AG09319 (cell line): ENCODE results near the gene SLC35A3.
"Not testable (repeated sequence)": the region's sequence is repeated elsewhere in the genome, so short reads cannot be mapped to it uniquely, and the experiment has no call there.

Experiments used
- DNase-seq: peaks from one replicate; pipeline ENCODE4 v3.0.0-alpha.2; 2010; ENCODE audit warnings: low read depth; ENCODE audit errors: extremely low read depth
- TF ChIP-seq, protein P1 (sequence below): IDR thresholded peaks from 2 replicates; pipeline ENCODE4 v1.5.1; 2011; ENCODE audit warnings: low read depth, mild to moderate bottlenecking, inconsistent platforms, low read length, moderate library complexity

The SLC35A3 gene

DNA sequence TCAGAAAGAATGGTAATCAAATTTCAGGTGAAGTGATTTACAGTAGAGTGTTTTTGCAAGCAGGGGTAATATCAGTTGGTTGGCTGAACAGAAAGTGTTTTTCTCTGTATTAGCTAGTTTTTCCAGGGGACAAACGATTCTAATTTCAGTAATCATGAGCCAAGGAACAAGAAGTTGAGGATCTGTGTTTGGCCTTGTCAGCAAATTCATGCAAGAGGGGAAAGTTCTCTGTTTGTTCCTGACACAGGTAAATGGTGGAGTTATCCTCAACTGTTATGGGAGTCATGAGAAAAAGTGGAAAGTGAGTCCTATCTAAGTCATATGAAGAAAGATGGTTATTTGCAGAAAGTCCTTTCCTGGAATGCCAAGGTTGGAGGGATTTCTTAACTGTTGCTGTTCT lies 24.6 kb upstream of the SLC35A3 start:
- TF ChIP-seq, protein P1, sequence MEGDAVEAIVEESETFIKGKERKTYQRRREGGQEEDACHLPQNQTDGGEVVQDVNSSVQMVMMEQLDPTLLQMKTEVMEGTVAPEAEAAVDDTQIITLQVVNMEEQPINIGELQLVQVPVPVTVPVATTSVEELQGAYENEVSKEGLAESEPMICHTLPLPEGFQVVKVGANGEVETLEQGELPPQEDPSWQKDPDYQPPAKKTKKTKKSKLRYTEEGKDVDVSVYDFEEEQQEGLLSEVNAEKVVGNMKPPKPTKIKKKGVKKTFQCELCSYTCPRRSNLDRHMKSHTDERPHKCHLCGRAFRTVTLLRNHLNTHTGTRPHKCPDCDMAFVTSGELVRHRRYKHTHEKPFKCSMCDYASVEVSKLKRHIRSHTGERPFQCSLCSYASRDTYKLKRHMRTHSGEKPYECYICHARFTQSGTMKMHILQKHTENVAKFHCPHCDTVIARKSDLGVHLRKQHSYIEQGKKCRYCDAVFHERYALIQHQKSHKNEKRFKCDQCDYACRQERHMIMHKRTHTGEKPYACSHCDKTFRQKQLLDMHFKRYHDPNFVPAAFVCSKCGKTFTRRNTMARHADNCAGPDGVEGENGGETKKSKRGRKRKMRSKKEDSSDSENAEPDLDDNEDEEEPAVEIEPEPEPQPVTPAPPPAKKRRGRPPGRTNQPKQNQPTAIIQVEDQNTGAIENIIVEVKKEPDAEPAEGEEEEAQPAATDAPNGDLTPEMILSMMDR, result no peak
- no peak for DNase-seq

DNA sequence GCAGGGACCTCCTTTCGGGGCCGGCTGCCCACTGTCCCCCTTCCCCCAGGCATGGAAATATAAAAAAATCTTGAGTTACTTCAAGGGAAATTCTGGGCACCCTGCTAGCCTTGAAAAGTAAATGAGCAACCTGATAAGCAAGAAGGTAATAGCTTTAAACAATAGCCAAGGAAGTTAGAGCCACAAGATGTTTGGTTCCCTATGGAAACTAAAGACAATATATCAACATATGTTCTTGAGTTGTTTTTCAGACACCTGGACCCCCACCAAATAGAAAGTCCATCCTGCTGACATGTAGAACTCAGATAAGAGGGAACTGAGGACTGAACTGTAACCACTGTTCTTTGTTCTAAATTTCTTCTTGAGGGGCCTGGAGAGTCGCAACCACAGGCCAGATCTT lies 19.3 kb upstream of the SLC35A3 start:
- DNase-seq, result no peak
- TF ChIP-seq, protein P1, result no peak

DNA sequence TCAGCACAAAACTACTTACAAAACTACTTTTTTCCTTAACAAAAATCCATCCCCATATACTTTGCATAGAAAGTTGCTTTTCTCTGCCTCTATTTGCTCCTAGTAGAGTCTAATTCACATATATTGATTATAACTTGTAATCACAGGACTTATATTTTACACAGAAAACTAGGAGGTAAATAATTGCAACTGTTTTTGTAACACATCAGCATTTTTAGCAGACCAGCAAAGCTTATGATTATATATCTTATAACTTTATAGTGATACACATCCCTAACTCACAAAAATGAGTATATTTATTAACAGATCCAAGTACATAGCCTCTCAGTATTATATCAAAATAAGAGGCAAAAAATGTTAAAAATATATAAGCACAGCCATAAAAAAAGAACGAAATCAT lies 17.3 kb upstream of the SLC35A3 start:
- TF ChIP-seq, protein P1, result no peak
- no peak for DNase-seq

DNA sequence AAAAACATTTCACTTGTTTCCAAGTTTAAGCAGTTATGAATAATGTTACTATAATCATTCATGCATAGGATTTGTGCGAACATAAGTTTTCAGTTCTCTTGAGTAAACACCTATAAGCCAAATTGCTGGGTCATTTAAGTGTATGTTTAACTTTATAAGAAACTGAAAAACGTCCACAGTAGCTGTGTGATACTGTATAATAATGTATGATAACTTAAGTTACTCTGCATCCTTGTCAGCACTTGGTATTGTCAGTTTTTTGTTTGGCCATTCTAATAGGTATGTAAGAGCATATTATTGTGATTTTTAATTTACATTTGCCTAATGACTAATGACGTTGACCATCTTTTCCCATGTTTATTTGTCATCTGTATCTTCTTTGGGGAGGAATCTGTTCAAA lies 14.4 kb upstream of the SLC35A3 start:
- no peak for DNase-seq

DNA sequence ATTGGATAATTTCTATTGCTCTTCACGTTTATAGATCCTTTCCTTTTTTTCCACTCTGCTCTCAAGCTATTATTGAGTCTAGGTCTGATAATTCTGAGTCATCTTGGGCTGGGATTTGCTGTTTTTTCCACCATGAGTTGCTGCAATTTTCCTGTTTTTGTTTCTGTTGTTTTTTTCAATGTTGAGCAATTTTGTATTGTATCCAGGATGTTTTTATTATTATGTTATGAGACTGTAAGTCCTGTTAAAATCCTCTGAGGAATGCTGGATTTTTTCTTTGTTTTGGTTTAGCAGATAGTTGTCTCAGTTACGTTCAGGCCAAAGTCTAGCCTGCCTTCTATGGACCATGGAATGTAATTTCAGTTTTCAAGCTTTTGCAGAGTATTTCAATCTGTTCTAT lies 13.0 kb upstream of the SLC35A3 start:
- DNase-seq, result peak; percentile 44
- TF ChIP-seq, protein P1, result peak; percentile 38

More for the DNA sequence above, 14.4 kb upstream of the SLC35A3 start:
- TF ChIP-seq, protein P1, result no peak

DNA sequence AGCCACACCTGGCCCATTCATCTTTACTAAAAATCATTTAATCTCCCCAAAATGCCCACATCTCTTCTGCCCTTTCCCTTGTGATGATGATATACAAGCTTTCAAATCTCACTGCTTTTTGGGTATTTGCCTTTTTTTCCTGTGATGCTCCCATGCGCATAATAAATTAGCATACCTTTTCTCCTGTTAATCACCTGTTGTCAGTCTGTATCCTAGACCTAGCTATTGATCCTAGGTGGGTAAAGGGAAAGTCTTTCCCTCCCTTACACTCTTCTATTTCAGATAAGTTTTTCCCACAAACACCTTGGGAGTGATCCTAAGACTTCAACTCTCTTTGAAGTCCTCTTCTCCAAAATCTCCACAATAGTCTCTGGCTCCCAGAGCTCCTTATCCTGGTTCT lies 12.0 kb upstream of the SLC35A3 start:
- TF ChIP-seq, protein P1, result no peak
- no peak for DNase-seq

DNA sequence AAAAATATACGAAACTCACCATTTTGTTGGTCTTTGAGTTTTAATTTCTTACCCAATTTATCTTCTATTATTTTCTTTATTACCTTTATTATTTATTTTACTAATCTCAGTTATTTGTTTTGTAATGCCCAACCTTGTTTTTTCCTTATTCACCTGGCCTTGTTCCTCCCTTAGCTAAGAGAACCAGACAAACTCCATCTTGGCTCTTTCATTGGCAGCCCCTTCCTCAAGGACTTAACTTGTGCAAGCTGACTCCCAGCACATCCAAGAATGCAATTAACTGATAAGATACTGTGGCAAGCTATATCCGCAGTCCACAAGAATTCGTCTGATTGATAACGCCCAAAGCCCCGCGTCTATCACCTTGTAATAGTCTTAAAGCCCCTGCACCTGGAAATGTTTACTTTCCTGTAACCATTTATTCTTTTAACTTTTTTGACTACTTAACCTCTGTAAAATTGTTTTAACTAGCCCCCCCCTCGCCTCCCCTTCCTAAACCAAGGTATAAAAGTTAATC lies 10.5 kb upstream of the SLC35A3 start:
- DNase-seq, result not testable (repeated sequence)

DNA sequence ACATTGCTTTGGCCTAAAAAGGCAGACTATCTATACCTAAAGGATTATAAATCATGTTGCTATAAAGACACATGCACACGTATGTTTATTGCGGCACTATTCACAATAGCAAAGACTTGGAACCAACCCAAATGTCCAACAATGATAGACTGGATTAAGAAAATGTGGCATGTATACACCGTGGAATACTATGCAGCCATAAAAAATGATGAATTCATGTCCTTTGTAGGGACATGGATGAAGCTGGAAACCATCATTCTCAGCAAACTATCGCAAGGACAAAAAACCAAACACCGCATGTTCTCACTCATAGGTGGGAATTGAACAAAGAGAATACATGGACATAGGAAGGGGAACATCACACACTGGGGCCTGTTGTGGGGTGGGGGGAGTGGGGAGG lies 9.5 kb upstream of the SLC35A3 start:
- not testable (repeated sequence) for DNase-seq
